Stimulated activated CD8-positive, alpha-beta memory T cell treated with anti-CD3 and anti-CD28 coated beads, Interleukin-4, amount 100 ng/mL, for 48 hours (primary cell): ENCODE data around the gene OTUD1.

ENCODE experiments used
- DNase-seq: peaks from one replicate; pipeline ENCODE4 v3.0.0-alpha.2; 2020

OTUD1 gene

DNA sequence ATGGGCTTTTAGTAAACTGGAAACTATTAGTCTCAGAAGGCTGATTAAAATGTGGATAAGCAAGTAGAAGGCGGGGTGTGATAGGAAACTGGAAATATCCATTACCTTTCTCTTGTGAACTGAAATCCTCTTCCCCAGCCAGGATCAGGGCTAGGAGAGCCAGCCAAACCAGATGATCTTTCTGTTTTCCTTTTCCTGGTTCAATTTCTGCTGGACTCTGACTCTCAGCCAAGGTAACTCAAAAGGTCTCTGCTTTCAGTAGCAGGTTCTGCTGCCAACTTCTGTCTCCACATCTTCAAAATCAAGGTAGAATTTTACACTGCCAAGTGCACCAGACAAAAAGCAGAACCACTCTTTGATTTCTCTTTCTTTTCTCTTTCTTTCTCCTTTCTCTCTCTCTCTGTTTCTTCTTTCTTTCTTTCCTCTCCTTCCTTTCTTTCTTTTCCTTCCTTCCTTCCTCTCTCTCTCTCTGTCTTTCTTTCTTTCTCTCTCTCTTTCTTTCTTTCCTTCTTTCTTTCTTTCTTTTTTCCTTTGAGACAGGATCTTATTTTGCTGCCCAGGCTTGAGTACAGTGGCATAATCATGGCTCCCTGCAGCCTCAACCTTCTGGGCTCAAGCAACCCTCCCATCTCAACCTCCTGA is 30.8 kb downstream of the OTUD1 start:
- no peak for DNase-seq

DNA sequence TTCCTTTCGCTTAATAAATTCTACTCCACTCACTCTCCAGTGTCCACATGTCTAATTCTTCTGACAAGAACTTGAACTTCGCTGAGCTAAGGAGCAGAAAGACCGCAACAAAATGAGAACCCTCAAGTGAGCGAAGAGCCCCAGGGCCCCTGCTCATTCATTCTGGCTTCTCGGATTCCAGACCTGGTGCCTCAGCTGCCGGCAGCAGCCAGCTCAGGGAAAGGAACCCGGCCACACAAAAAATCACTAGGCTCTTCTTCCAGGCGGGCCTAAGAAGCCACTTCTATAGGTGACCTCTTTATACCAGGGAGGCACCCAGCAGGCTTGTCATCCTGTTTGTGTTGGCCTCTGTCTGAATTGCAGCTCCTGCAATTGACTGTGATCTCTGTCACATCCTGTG is 33.3 kb downstream of the OTUD1 start:
- DNase-seq, result no peak

DNA sequence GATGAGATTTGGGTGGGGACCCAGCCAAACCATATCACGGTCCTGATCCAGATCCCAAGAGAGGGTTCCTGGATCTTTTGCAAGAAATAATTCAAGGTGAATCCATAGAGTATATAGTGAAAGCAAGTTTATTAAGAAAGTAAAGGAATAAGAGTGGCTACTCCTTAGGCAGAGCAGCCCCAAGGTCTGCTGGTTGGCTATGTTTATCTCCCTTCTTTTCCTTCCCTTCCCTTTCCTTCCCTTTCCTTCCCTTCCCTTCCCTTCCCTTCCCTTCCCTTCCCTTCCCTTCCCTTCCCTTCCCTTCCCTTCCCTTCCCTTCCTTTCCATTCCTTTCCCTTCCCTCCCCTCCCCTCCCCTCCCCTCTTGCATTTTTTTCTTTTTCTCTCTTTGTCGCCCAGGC is 35.2 kb downstream of the OTUD1 start:
- no peak for DNase-seq

DNA sequence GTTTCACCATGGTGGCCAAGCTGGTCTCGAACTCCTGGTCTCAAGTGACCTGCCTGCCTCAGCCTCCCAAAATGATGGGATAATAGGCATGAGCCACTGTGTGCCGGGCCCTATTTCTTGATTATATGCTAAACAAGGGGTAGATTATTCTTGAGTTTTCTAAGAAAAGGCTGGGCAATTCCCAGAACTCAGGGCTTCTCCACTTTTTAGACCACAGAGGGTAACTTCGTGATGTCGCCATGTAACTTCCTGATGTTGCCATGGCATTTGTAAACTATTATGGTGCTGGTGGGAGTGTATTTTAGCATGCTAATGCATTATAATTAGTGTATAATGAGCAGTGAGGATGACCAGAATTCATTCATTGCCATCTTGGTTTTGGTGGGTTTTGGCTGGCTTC is 35.8 kb downstream of the OTUD1 start:
- no peak for DNase-seq

DNA sequence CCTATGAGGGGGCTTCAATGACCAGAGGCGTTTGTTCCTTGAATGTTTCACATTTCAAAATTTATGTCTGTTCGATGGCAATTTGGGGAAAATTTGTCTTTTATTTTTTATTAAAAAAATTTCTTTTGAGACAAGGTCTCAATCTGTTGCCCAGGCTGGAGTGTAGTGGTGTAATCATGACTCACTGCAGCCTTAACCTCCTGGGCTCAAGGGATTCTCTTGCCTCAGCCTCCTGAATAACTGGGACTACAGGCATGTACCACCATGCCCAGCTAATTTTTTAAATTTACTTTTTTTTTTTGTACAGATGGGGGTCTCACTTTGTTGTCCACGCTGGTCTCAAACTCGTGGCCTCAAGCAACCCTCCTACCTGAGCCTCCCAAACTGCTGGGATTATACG is 39.7 kb downstream of the OTUD1 start:
- no peak for DNase-seq

DNA sequence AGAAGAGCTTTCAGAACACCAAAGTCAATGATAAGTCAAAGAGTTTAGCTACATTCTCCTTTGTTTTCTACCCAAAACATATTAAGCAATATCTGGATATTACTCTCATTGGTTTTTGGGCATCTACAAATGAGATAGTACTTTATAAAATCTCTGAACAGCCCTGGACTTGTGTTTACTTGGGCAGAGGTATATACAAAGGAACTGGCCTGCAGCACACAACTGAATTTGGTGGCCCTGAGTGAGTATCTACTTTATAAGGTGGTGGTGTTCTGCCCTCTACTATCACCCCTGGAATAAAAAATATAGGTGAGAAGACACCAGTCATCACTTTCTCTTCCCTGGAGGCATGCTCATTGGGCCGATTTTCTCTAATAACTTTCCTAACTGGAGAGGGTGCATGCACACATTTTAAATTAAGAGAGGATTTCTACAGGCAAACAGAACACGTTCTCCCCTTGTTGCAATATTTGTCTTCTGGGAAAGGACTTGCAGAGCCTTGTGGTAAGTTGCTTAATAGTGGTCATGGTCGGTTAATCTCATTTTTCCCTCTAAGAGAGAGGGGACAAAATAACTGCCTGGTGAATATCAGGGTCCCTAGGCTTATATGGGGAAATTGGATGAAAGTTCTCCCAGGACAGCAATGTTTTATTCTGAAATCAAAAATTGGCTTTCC is 41.1 kb downstream of the OTUD1 start:
- DNase-seq, result no peak

DNA sequence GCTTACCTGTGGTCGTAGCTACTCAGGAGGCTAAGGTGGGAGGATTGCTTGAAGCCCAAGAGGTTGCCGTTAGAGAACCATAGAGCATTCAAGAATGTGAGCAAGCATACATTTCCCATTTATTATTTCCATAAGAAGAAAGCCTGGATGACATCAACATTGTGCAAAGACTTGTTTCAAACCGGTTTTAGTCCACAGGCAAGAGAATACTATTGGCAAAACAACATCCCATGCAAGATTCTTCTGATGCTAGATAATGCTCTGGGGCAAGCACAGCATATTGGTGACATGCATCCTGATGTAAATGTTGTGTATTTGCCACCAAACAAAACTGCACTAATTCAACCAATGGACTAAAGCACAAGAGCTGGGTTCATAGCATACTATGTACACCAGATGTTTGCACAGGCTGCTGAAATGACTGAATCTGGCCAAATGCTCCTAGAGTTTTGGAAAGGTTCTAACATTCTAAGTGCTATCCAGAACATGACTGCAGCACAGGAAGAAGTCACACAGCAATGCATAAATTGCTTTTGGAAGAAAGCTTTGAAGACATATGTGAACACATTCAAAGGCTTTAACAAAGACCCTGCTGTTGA is 42.6 kb downstream of the OTUD1 start:
- DNase-seq, result no peak

DNA sequence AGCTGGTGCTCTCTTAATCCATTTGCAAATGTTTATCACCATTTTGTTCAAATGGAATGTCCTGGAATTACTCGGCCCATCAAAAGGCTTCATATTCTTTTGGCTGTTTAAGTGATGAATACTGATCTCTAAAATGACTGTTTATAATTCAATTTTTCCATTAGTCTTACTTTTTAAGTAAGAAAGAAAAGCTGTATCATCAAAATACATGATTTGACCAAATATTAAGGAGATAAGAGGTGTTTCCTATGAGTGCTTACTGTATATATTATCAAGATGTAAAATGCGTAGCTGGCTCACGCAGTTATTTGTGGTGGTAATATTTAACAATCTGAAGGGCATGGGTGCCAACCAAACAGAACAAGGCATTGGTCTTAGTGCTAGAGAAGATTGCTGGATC is 51.2 kb downstream of the OTUD1 start:
- DNase-seq, result no peak
